PC-3 (cell line): ENCODE data around the gene GTF3A. TPM values are rescaled to one million over a fixed set of nuclear protein-coding genes. Genes with fewer than 3 reads are reported as not detected.

Source experiments
- ATAC-seq: fragments of 200-7000 bp; cut with Tn5 transposase; 2 replicates; pipeline ENCODE4 v1.9.1; 2020; ENCODE audit warnings: mild to moderate bottlenecking, moderate library complexity
- BruUV-seq: library from RNA; stranded (reverse); fragments of 400-500 nt; replicated peaks from 2 replicates; lab custom pipeline; 2021; lab: Mats Ljungman, UMichigan
- CTCF ChIA-PET: fragments of 300-600 bp; sonication (Branson Sonifier 250); formaldehyde crosslinking; loops from one replicate; lab custom pipeline; 2022; ENCODE audit warnings: antibody characterized with exemption; lab: Charles Lee
- POLR2A ChIA-PET: fragments of 300-600 bp; sonication (Branson Sonifier 250); formaldehyde crosslinking; loops from one replicate; lab custom pipeline; 2022; ENCODE audit warnings: antibody characterized with exemption; ENCODE audit not compliant: unreplicated experiment; lab: Charles Lee
- DNase-seq: peaks from one replicate; pipeline ENCODE4 v3.0.0-alpha.2; 2015
- H2AFZ ChIP-seq: fragments of 300-600 bp; sonication (generic); 2 replicates; pipeline ENCODE4 v1.6.0; 2016; ENCODE audit warnings: antibody characterized with exemption, low read length
- H3F3A ChIP-seq: fragments of 300-600 bp; sonication (generic); one replicate; pipeline ENCODE4 v1.6.0; 2017; ENCODE audit warnings: antibody characterized with exemption, low read length, control low read depth, mild to moderate bottlenecking; ENCODE audit not compliant: unreplicated experiment
- H3K27ac ChIP-seq: fragments of 300-600 bp; sonication (generic); 2 replicates; pipeline ENCODE4 v1.5.1; 2016; ENCODE audit warnings: mild to moderate bottlenecking, low read length
- H3K27me3 ChIP-seq: fragments of 300-600 bp; sonication (generic); 2 replicates; pipeline ENCODE4 v1.6.1; 2016; ENCODE audit warnings: low read length, mixed read lengths
- H3K36me3 ChIP-seq: fragments of 300-600 bp; sonication (generic); 2 replicates; pipeline ENCODE4 v1.6.1; 2016; ENCODE audit warnings: low read depth, mixed run types, low read length, mixed read lengths
- H3K4me1 ChIP-seq: fragments of 300-600 bp; sonication (generic); 2 replicates; pipeline ENCODE4 v1.5.1; 2016; ENCODE audit warnings: low read length; ENCODE audit not compliant: insufficient read depth
- H3K4me2 ChIP-seq: fragments of 300-600 bp; sonication (generic); 2 replicates; pipeline ENCODE4 v1.6.0; 2016; ENCODE audit warnings: low read length
- H3K4me3 ChIP-seq: fragments of 300-600 bp; sonication (generic); 2 replicates; pipeline ENCODE4 v1.5.1; 2016; ENCODE audit warnings: mild to moderate bottlenecking, low read length, mixed read lengths
- H3K79me2 ChIP-seq: fragments of 300-600 bp; sonication (generic); 2 replicates; pipeline ENCODE4 v1.6.1; 2017; ENCODE audit warnings: low read length, mixed read lengths
- H3K9ac ChIP-seq: fragments of 300-600 bp; sonication (generic); 2 replicates; pipeline ENCODE4 v1.6.0; 2016; ENCODE audit warnings: mild to moderate bottlenecking, low read length
- H3K9me2 ChIP-seq: fragments of 300-600 bp; sonication (generic); replicated peaks from 2 replicates; pipeline ENCODE4 v1.6.1; 2016; ENCODE audit warnings: mixed run types, low read length, mixed read lengths
- H3K9me3 ChIP-seq: fragments of 300-600 bp; sonication (generic); 2 replicates; pipeline ENCODE4 v1.6.1; 2016; ENCODE audit warnings: low read length, mixed read lengths
- H4K20me1 ChIP-seq: fragments of 300-600 bp; sonication (generic); 2 replicates; pipeline ENCODE4 v1.6.1; 2016; ENCODE audit warnings: low read length, mixed read lengths
- EZH2 ChIP-seq: fragments of 300-600 bp; sonication (generic); IDR thresholded peaks from one replicate; pipeline ENCODE4 v1.6.1; 2017; ENCODE audit warnings: antibody characterized with exemption, mild to moderate bottlenecking, low read length; ENCODE audit not compliant: unreplicated experiment
- EZH2phosphoT487 ChIP-seq: fragments of 300-600 bp; sonication (generic); IDR thresholded peaks from 2 replicates; pipeline ENCODE4 v1.6.1; 2018; ENCODE audit warnings: mild to moderate bottlenecking, antibody characterized with exemption, low read length, borderline replicate concordance
- intact Hi-C: fragments of 100-400 bp; cut with micrococcal nuclease; formaldehyde crosslinking; loops from 2 replicates; pipeline ENCODE4 v1.9.0; 2023
- total RNA-seq: library from RNA; depleted of rRNA; stranded (reverse); fragments of >200 nt; gene quantifications from 2 replicates; pipeline ENCODE4 v1.2.3, GENCODE V29; 2014
- TF ChIP-seq, protein P1 (sequence below): fragments of 300-600 bp; sonication (generic); conservative IDR thresholded peaks from 2 replicates; pipeline ENCODE4 v1.5.1; 2017; ENCODE audit warnings: antibody characterized with exemption, low read depth, mild to moderate bottlenecking, low read length

The GTF3A gene
- total RNA-seq, 1 experiment from 2014 or later: 201 TPM

DNA sequence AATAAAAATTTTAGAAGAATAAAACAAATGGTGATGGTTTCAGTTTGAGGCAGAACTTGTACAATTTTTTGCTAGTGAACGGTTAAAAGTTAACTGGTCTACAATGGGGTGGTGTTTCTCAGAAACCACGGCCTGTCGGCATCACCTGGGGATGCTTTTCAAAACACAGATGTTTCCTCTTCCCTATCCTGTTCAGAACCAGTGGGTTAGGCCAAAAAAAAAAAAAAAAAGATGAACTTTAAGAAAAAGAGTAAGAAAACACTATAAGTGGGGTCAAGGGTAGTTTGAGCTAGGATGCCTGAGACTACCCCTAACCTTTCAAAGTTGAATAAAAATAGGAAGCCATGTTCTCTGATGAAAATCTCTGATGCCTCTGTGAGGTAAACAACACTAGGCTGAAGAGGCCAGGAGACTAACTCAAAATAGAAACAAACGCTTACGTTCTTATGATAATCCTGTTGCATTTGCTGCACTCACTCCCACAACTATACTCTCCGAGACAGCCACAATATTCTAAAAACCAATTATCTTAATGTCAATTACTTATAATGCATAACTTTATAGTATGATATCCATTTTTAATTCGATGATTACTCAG is 22.7 kb downstream of the GTF3A start:
- Histone ChIP-seq H3K27ac (no peak overlapping the region), H3K79me2 (peaks cover 47% of the 10 kb centered on the region), H4K20me1 (no peaks in the 10 kb centered on the region), H3K4me1 (peaks cover 16% of the 10 kb centered on the region), H3K9me3 (no peaks in the 10 kb centered on the region), H3K27me3 (no peaks in the 10 kb centered on the region), H3K9me2 (no peaks in the 10 kb centered on the region), H3F3A (peaks cover 3% of the 10 kb centered on the region), H3K36me3 (no peaks in the 10 kb centered on the region), H3K4me3 (no peak overlapping the region), H3K9ac (no peak overlapping the region), H2AFZ (no peak overlapping the region), H3K4me2 (no peak overlapping the region)
- intact Hi-C loops: no loop called here
- DNase-seq (no peak), ATAC-seq (no peak)
- CTCF ChIA-PET: no interaction called here
- POLR2A ChIA-PET: interaction anchor here (0.7 kb wide), 1 partner anchor 10 kb away, joined by 3 read pairs; no protein-coding TSS in a partner anchor
- TF ChIP-seq EZH2 (no peak), EZH2phosphoT487 (no peak)
- TF ChIP-seq, protein P1, sequence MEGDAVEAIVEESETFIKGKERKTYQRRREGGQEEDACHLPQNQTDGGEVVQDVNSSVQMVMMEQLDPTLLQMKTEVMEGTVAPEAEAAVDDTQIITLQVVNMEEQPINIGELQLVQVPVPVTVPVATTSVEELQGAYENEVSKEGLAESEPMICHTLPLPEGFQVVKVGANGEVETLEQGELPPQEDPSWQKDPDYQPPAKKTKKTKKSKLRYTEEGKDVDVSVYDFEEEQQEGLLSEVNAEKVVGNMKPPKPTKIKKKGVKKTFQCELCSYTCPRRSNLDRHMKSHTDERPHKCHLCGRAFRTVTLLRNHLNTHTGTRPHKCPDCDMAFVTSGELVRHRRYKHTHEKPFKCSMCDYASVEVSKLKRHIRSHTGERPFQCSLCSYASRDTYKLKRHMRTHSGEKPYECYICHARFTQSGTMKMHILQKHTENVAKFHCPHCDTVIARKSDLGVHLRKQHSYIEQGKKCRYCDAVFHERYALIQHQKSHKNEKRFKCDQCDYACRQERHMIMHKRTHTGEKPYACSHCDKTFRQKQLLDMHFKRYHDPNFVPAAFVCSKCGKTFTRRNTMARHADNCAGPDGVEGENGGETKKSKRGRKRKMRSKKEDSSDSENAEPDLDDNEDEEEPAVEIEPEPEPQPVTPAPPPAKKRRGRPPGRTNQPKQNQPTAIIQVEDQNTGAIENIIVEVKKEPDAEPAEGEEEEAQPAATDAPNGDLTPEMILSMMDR: no peak
- BruUV-seq: no TSS peak

DNA sequence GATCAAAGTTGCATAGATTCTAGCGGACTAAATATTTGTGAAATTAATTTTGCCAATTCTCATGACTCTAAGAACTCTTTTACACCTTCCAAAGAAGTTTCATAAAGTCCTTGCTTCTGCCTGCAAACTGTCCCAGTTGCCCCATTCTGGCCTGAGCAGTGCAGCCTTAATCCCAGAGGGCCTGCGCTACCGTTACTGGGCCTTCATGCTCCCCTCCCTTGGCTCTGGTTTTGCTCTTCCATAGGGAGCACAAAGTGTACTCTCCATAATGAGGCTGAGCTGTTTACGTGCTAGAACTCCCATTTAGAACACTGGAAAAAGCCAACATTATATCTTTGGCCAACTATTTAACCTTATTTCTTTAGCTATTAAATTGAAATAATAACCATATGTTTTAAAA is 23.9 kb downstream of the GTF3A start:
- H2AFZ ChIP-seq: no peak overlapping the region
- no peaks in the 10 kb centered on the region for H3K36me3 ChIP-seq
- DNase-seq: no peak
- ATAC-seq: no peak
- no peak overlapping the region for H3K4me3 ChIP-seq
- H3K9me2 ChIP-seq: no peaks in the 10 kb centered on the region
- ChIA-PET CTCF (interaction anchor here (0.6 kb wide), 1 partner anchor 326 kb away, joined by 4 read pairs; no protein-coding TSS in a partner anchor), POLR2A (no interaction called here)
- peaks cover 47% of the 10 kb centered on the region for H3K79me2 ChIP-seq
- H3K27me3 ChIP-seq: no peaks in the 10 kb centered on the region
- BruUV-seq: no TSS peak
- TF ChIP-seq, protein P1: no peak
- TF ChIP-seq EZH2 (no peak), EZH2phosphoT487 (no peak)
- H3K4me1 ChIP-seq: peaks cover 16% of the 10 kb centered on the region
- peaks cover 3% of the 10 kb centered on the region for H3F3A ChIP-seq
- no peaks in the 10 kb centered on the region for H3K9me3 ChIP-seq
- H3K9ac ChIP-seq: no peak overlapping the region
- H4K20me1 ChIP-seq: no peaks in the 10 kb centered on the region
- intact Hi-C loops: no loop called here
- H3K27ac ChIP-seq: no peak overlapping the region
- H3K4me2 ChIP-seq: 0 out of 2 replicates have a peak overlapping the region, but pooled peaks have one; percentile 90

DNA sequence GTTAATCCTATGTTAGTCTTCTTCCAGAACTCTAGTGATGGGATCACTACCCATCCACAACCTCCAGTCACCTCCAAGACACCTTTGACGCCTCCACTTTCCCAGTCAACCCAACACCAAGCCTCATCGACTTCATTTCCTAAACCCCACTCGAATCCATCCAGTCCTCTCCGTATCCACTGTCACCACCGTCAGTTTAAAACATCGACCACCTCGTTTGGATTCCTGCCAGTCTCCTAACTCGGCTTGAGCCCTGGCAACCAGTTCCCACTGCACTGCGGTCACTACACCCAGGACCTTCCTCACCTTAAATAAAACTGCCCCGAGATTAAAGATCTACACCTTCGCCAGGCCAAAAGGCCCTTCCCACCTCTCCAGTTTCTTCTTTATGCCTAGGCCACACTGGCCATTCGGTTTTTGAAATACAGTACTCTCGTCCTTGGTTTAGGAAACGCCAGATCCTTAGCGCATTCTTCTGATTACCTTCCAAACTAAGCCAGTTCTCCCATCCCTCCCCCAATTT is 24.7 kb downstream of the GTF3A start:
- H3K36me3 ChIP-seq: no peaks in the 10 kb centered on the region
- peak overlapping the region; percentile 90 for H3K4me2 ChIP-seq
- H3K79me2 ChIP-seq: peaks cover 47% of the 10 kb centered on the region
- BruUV-seq: TSS peak; percentile 49
- ChIA-PET CTCF (interaction anchor here (0.6 kb wide), 1 partner anchor 326 kb away, joined by 4 read pairs; no protein-coding TSS in a partner anchor), POLR2A (no interaction called here)
- peak overlapping the region; percentile 93 for H3K4me3 ChIP-seq
- no peaks in the 10 kb centered on the region for H4K20me1 ChIP-seq
- H3K27me3 ChIP-seq: no peaks in the 10 kb centered on the region
- TF ChIP-seq EZH2 (no peak), EZH2phosphoT487 (no peak)
- TF ChIP-seq, protein P1: no peak
- H3K9me3 ChIP-seq: no peaks in the 10 kb centered on the region
- intact Hi-C loops: no loop called here
- H3K27ac ChIP-seq: peak overlapping the region; percentile 98
- peak; percentile 3 for DNase-seq
- H3K4me1 ChIP-seq: peaks cover 16% of the 10 kb centered on the region
- no peak for ATAC-seq
- H3F3A ChIP-seq: peaks cover 3% of the 10 kb centered on the region
- H2AFZ ChIP-seq: peak overlapping the region; percentile 96
- H3K9ac ChIP-seq: peak overlapping the region; percentile 96
- no peaks in the 10 kb centered on the region for H3K9me2 ChIP-seq
